OCI-LY7 (cell line): Measurements from ENCODE around the gene PPT2.

Experiments used
- CTCF ChIP-seq: fragments of 200-600 bp; sonication (generic); conservative IDR thresholded peaks from 2 replicates; pipeline ENCODE4 v1.5.1; 2014; ENCODE audit warnings: mild to moderate bottlenecking, antibody characterized with exemption, low read length, moderate library complexity, mixed read lengths
- EZH2phosphoT487 ChIP-seq: fragments of 200-600 bp; sonication (generic); IDR thresholded peaks from 2 replicates; pipeline ENCODE4 v1.6.1; 2018; ENCODE audit warnings: low read depth, borderline replicate concordance, mild to moderate bottlenecking, mixed run types, antibody characterized with exemption, low read length, moderate library complexity, mixed read lengths

DNA sequence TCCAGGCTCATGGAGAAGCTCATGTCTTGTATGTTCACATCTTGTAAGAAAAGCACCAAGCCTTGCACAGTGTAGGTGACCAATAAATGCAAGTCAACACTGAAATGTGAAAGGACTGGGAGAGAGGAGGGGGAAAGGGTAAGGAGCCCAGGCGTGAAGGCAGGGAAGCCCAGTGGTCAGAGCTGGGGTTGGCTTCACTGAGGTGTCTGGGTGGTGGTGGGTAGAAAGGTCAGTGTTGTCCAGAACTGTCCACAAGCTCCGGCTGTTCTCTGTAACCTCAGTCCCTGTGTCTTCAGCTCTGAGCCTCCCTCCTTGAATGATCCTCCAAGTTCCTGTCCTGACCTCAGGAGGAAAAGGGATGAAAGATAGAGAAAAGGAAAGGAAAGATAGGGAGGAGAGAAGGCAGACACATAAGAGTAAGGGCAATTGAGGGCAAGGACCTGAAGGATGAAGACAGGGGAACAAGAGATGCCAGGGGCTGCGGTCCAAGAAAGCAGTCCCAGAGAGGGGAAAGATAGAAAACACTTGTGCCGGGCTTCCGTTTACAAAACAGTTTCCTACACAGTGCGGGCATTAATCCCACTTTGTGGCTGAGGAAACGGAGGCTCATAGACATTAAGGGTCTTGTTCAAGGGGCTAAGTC is 42.4 kb upstream of the PPT2 start:
- TF ChIP-seq CTCF, result no peak
- no peak for TF ChIP-seq EZH2phosphoT487
